Mesodermal cell (in vitro differentiated cells): ENCODE data around the gene UBXN1.
A peak's percentile ranks its signal among the peaks of the same experiment; 100 is the strongest.
"Not testable (repeated sequence)": the region's sequence is repeated elsewhere in the genome, so short reads cannot be mapped to it uniquely, and the experiment has no call there.

Experiments
- H3K27ac ChIP-seq: 2 replicates; pipeline ENCODE4 v1.7.0; 2013; ENCODE audit warnings: mild to moderate bottlenecking, low read depth, low read length, moderate library complexity; ENCODE audit not compliant: severe bottlenecking
- H3K36me3 ChIP-seq: 2 replicates; pipeline ENCODE4 v1.7.1; 2013; ENCODE audit warnings: mild to moderate bottlenecking, low read length, moderate library complexity; ENCODE audit not compliant: control insufficient read depth, insufficient read depth
- H3K4me1 ChIP-seq: one replicate; pipeline ENCODE4 v1.7.1; 2013; ENCODE audit warnings: mild to moderate bottlenecking, low read length; ENCODE audit not compliant: insufficient read depth, control insufficient read depth, poor library complexity, severe bottlenecking
- H3K4me3 ChIP-seq: 2 replicates; pipeline ENCODE4 v1.7.0; 2013; ENCODE audit warnings: low read length, control low read depth, mild to moderate bottlenecking; ENCODE audit not compliant: insufficient read depth, poor library complexity, severe bottlenecking; ENCODE audit errors: extremely low read depth
- H3K9me3 ChIP-seq: 2 replicates; pipeline ENCODE4 v1.7.1; 2013; ENCODE audit warnings: mild to moderate bottlenecking, low read length, moderate library complexity; ENCODE audit not compliant: control insufficient read depth
- WGBS, 2 experiments: methylation state at CpG; one replicate each; pipeline ENCODE4 v1.1.5; 2013; ENCODE audit warnings: missing lambda C conversion rate in 2 of 2; ENCODE audit not compliant: insufficient coverage in 2 of 2; 5-methylcytosine and 5-hydroxymethylcytosine counted together

UBXN1 gene

DNA sequence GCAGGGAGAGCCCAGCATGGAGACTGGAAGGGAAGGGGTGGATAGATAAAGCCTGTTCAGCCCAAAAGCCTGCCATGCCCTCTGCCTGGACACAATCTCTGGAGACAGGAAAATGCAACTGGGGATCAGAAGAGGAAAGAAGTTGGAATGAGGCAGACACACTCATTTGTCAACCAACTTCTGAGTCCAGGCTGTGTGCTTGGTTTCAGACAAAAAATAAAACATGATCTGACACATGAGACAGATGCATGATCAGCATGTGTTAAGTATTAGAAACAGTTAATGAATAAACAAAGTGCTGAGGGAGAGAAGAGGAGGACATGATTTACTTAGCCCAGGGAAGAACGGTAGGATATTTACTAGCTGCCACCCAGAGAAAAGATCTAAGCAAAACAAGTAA is 9.6 kb upstream of the UBXN1 start:
- peaks cover 36% of the 10 kb centered on the region for H3K36me3 ChIP-seq
- 100% methylated on average over 1 of the region's 1 CpG; no CpG with 5 or more reads in 1 of the 2 experiments for WGBS, 2 experiments

DNA sequence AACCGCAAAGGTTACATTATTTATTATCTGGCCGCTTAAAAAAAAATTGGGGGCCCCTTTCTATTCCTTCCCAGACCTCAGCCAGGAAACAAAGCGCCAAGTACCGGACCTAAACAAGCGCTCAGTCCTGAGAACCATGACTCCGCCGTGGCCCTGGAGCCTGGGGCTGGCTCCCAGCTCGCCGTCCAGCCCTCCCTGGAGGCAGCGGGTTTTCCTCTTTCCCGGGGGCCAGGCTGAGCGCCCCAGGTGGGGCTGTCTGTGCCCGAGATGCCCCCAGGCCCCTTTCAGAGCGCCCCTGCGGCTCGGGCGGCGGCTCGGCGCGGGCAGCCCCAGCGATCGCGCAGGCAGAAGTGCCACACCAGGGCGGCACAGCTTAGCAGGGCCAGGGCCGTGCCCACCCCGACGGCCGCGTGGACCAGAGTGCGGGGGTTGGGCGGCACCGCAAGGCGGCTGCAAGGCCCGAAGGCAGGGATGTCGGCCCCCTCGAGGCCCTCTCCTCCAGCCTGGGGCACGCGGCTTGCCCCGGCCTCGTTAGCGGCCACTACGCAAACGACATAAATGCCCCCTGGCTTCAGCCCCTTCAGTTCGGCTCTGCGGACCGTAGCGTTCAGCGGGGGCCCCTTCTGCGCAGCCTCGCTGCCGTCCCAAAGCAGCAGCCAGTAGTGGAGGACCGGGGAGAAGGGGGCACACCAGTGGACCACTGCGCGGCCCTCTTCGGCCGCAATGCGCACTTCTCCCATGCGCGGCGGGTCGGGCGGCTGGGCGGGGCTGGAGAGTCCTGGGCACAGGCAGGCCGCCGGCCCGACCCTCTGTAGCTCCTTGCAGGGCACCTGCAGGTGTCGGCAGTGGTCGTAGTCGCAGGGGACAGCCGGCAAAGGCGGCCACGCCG is 8.9 kb upstream of the UBXN1 start:
- Histone ChIP-seq H3K27ac (no peak overlapping the region), H3K4me3 (no peak overlapping the region), H3K36me3 (peaks cover 29% of the 10 kb centered on the region), H3K4me1 (peaks cover 12% of the 10 kb centered on the region), H3K9me3 (no peaks in the 10 kb centered on the region)
- WGBS, 2 experiments, result 94 to 95% methylated on average over 64 to 74 of the region's 74 CpGs

More for the DNA sequence above, 9.6 kb upstream of the UBXN1 start:
- Histone ChIP-seq H3K27ac (no peak overlapping the region), H3K4me3 (no peak overlapping the region), H3K4me1 (peaks cover 12% of the 10 kb centered on the region), H3K9me3 (no peaks in the 10 kb centered on the region)

DNA sequence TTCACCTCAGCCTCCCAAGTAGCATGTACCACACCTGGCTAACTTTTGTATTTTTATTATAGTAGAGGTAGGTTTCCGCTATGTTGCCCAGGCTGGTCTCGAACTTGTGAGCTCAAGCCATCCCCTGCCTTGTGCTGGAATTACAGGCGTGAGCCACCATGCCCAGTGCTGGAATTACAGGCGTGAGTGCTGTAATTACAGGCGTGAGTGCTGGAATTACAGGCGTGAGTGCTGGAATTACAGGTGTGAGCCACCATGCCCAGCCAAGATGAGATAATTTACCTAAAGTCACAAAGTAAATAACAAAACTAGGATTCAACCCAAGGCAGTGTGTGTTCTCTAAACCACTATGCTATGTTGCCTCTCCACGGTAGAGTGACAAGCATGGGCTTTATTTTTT is 3.6 kb upstream of the UBXN1 start:
- no peaks in the 10 kb centered on the region for H3K9me3 ChIP-seq
- no peak overlapping the region for H3K27ac ChIP-seq
- H3K36me3 ChIP-seq, result peaks cover 5% of the 10 kb centered on the region
- WGBS, 2 experiments, result 88 to 99% methylated on average over 5 of the region's 7 CpGs
- peaks cover 8% of the 10 kb centered on the region for H3K4me1 ChIP-seq
- H3K4me3 ChIP-seq, result no peak overlapping the region

DNA sequence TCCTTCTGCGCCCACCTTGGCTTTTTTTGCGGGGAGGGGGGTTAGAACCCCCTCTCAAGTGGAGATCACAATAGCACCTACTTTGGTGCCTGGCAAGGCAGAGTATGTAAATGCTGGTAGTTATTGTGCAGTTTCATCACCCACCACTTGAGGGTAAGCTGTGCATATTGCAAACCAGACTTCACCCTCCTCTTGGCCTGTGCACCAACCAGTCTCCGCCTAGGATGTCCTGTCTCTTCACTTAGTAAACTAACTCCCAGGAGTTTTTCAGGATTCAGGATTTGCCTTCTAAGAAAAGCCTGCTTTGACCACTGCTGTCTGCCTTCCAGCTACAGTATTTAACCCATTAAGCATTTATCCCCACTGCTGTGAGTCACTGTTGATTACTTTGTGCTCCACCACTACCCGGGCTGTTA is 2.0 kb upstream of the UBXN1 start:
- no peaks in the 10 kb centered on the region for H3K9me3 ChIP-seq
- peaks cover 8% of the 10 kb centered on the region for H3K4me1 ChIP-seq
- H3K27ac ChIP-seq, result peak overlapping the region; percentile 30
- H3K4me3 ChIP-seq, result no peak overlapping the region
- H3K36me3 ChIP-seq, result peaks cover 18% of the 10 kb centered on the region
- WGBS, 2 experiments, result 89 to 94% methylated on average over 3 of the region's 4 CpGs

DNA sequence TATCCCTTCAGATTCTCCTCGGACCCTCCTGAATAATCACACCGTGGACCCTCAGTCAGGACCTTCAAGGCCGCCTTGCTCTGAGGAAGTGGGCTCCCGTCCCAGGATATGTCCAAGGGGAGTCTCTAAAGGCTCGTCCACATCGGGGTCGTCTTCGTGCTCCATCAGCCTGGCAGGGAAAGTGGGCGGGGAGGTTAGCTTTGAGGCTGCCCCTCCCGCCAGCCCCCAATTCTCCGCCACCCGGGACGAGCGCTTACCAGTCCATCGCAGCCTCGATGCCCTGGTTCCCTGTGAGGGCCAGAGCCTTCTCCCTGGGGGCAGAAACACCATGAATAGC is 472 bp downstream of the UBXN1 start:
- Histone ChIP-seq H3K9me3 (no peaks in the 10 kb centered on the region), H3K4me1 (peaks cover 8% of the 10 kb centered on the region), H3K4me3 (peak overlapping the region; percentile 98), H3K27ac (peak overlapping the region; percentile 80), H3K36me3 (peaks cover 41% of the 10 kb centered on the region)
- WGBS, 2 experiments, result 0 to 16% methylated on average over 4 to 8 of the region's 16 CpGs

DNA sequence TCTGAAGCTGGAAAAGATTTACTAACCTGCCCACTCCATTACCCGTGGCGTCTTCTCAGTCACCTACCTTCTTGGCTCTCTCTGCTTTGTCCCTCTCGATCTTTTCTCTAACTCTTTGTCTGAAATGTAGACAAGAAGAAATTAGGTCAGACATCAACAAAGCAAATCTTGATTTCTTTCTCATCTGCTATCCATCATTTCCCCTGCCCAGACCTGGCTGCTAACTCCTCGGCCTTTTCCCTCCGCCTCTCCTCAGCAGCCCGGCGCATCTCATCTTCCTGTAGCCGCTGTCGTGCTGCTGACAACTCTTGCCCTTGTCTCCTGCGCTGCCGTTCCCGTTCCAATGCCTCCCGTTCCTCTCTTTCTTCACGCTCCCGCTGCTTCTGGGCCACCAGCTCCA is 1.2 kb downstream of the UBXN1 start:
- Histone ChIP-seq H3K9me3 (no peaks in the 10 kb centered on the region), H3K4me3 (peak overlapping the region; percentile 98), H3K4me1 (peaks cover 8% of the 10 kb centered on the region), H3K27ac (no peak overlapping the region), H3K36me3 (peaks cover 47% of the 10 kb centered on the region)
- WGBS, 2 experiments, result 90 to 95% methylated on average over 13 of the region's 15 CpGs

DNA sequence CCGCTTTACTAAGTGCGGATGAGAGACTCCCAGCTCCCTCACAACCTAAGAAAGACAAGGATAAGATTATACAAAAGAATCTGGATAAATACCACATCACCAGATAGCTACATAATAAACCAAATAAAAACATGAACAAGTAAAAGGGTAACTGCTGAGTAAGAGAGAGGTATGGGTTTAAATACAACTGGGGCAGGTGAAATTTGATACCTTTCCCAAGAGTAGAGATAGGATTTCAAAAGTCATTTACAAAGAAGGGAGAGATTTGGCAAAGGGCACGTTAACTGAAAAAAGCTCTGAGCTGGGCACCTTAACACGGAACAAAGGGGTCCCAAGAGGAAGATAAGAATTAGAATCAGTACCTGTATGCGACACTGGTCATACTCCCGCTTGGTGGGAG is 1.7 kb downstream of the UBXN1 start:
- Histone ChIP-seq H3K9me3 (no peaks in the 10 kb centered on the region), H3K4me1 (peaks cover 8% of the 10 kb centered on the region), H3K36me3 (peaks cover 47% of the 10 kb centered on the region), H3K4me3 (no peak overlapping the region), H3K27ac (no peak overlapping the region)
- WGBS, 2 experiments, result 85 to 95% methylated on average over 3 to 6 of the region's 6 CpGs

DNA sequence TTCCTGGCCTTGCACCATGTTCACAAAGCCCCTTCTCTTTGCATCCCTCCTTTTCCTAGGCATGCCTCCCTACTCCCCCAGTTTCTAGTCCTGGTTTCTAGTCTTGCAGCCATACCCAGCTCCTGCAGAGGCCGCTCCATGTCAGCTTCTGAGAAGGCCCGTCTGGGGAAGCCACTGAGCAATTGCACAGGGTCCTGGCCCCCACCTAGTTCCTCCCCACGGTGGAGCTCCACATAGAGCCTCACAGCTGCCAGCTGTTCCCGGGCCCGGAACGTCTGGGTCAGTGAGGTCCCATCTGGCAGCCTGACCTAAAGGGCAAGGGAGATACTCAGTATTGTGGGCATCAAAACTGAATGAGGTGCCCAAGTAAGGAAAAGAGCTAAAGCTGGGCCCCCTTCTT is 2.2 kb downstream of the UBXN1 start:
- H3K27ac ChIP-seq, result no peak overlapping the region
- WGBS, 2 experiments, result 87 to 95% methylated on average over 4 to 6 of the region's 6 CpGs
- peaks cover 47% of the 10 kb centered on the region for H3K36me3 ChIP-seq
- H3K4me3 ChIP-seq, result no peak overlapping the region
- peaks cover 8% of the 10 kb centered on the region for H3K4me1 ChIP-seq
- no peaks in the 10 kb centered on the region for H3K9me3 ChIP-seq

DNA sequence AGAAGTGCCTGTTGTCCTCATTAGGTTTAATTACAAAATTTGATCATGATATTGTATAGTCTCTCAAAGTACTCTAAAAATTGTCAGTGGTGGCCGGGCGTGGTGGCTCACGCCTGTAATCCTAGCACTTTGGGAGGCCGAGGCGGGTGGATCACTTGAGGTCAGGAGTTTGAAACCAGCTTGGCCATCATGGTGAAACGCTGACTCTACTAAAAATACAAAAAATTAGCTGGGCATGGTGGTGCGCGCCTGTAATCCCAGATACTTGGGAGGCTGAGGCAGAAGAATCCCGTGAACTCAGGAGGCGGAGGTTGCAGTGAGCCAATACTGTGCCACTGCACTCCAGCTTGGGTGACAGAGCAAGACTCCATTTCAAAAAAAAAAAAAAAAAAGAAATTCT is 3.5 kb downstream of the UBXN1 start:
- H3K36me3 ChIP-seq, result peaks cover 47% of the 10 kb centered on the region
- not testable (repeated sequence) for H3K4me1 ChIP-seq, H3K4me3 ChIP-seq, H3K9me3 ChIP-seq, H3K27ac ChIP-seq
- 87 to 93% methylated on average over 9 to 10 of the region's 10 CpGs for WGBS, 2 experiments

DNA sequence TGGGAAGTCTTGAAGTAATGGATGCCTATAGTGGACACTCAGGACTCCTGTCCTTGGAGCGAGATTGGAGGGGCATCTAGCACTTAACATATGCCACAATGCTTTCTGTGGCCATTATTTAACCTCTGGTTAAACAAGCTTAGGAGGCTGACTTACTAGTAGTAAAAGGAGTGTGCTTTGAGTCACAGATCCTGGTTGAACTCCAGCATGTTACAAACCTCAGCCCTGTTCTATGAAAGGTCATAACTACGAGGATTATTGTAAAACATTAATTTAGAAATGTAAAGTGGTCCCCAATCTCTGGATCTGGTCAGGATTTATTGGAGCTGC is 5.7 kb downstream of the UBXN1 start:
- 100% methylated on average over 2 of the region's 2 CpGs; no CpG with 5 or more reads in 1 of the 2 experiments for WGBS, 2 experiments
- Histone ChIP-seq H3K9me3 (no peaks in the 10 kb centered on the region), H3K4me3 (no peak overlapping the region), H3K27ac (no peak overlapping the region), H3K4me1 (peaks cover 5% of the 10 kb centered on the region), H3K36me3 (peaks cover 50% of the 10 kb centered on the region)

DNA sequence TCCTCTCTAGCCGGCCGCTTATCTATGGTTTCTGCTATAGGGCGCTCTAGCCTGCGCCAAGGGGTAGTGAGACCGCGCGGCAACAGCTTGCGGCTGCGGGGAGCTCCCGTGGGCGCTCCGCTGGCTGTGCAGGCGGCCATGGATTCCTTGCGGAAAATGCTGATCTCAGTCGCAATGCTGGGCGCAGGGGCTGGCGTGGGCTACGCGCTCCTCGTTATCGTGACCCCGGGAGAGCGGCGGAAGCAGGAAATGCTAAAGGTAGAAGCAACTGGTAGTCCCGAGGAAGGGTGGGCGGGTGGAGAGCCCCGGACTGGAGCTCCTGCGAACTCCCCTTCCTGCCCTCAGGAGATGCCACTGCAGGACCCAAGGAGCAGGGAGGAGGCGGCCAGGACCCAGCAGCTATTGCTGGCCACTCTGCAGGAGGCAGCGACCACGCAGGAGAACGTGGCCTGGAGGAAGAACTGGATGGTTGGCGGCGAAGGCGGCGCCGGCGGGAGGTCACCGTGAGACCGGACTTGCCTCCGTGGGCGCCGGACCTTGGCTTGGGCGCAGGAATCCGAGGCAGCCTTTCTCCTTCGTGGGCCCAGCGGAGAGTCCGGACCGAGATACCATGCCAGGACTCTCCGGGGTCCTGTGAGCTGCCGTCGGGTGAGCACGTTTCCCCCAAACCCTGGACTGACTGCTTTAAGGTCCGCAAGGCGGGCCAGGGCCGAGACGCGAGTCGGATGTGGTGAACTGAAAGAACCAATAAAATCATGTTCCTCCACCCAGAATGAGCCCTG is 7.1 kb downstream of the UBXN1 start, which contains the start of the genes LBHD1 and UQCC3:
LBHD1 (minus strand) TSS at position 660 of the 782 bp plus-strand sequence. CDS start 2,236 bp downstream, outside the sequence.
UQCC3 (plus strand) TSS at position 66 of the 782 bp plus-strand sequence; CDS start at position 139, 73 bp downstream.
- 0 to 1% methylated on average over 50 to 58 of the region's 59 CpGs for WGBS, 2 experiments
- Histone ChIP-seq H3K9me3 (no peaks in the 10 kb centered on the region), H3K36me3 (peaks cover 49% of the 10 kb centered on the region), H3K4me1 (peaks cover 3% of the 10 kb centered on the region), H3K4me3 (peak within 1 kb of the TSS; percentile 80), H3K27ac (peak within 1 kb of the TSS; percentile 83)
